Prostate gland (tissue), 2 donors: ENCODE data around the gene ITPR1.

Experiments used
- CTCF ChIP-seq, 4 experiments: fragments of 200-600 bp in 2 of 4; fragments of 450-650 bp in 2 of 4; sonication (generic) in 2 of 4; IDR thresholded peaks; 1 replicate in 3 of 4; 2 replicates in 1 of 4; pipeline ENCODE4 v1.5.1; 2016 to 2019; ENCODE audit warnings: antibody characterized with exemption in 4 of 4, mild to moderate bottlenecking in 2 of 4, moderate library complexity in 2 of 4
- POLR2A ChIP-seq: fragments of 450-650 bp; IDR thresholded peaks from one replicate; pipeline ENCODE4 v1.6.1; 2016; ENCODE audit warnings: antibody characterized with exemption, mild to moderate bottlenecking
- POLR2AphosphoS5 ChIP-seq: sonication (generic); formaldehyde crosslinking; IDR thresholded peaks from one replicate; pipeline ENCODE4 v1.6.1; 2017; ENCODE audit warnings: antibody characterized with exemption

GRCh38 chr3:4472312-4472711 lies 20.8 kb upstream of the ITPR1 start:
- TF ChIP-seq CTCF (IDR thresholded peaks at IDR 0.05) (no peak), POLR2A (no peak), POLR2AphosphoS5 (no peak)
